Endothelial cell (in vitro differentiated cells): ENCODE measurements around the gene UBQLN3. TPM values are rescaled to one million over a fixed set of nuclear protein-coding genes. Genes with fewer than 3 reads are reported as not detected.

ENCODE experiments used
- total RNA-seq: library from RNA; stranded (reverse); fragmentation: NEBNext Ultra II Directional; extraction: Animal tissue kit (Norgen Biotek cat#: 25700); gene quantifications from one replicate; pipeline ENCODE4 v1.2.1, GENCODE V29; 2021; ENCODE audit not compliant: unreplicated experiment

Gene UBQLN3
- total RNA-seq, 1 donor from 2014 or later = 1.1 TPM

Other genes starting within 250 kb of the UBQLN3 start
- gene HBE1, start 240.0 kb downstream of the UBQLN3 start, total RNA-seq = not detected
- gene OR51B4, start 208.0 kb downstream of the UBQLN3 start, total RNA-seq = 0.49 TPM
- gene OR51B2, start 185.7 kb downstream of the UBQLN3 start, total RNA-seq = not detected
- gene OR51B5, start 166.4 kb downstream of the UBQLN3 start, total RNA-seq = 0.82 TPM
- not detected for gene OR51B6, start 158.4 kb downstream of the UBQLN3 start, total RNA-seq
- not detected for gene OR51M1, start 126.1 kb downstream of the UBQLN3 start, total RNA-seq
- not detected for gene OR51Q1, start 87.8 kb downstream of the UBQLN3 start, total RNA-seq
- 1.2 TPM for gene OR51I1, start 68.4 kb downstream of the UBQLN3 start, total RNA-seq
- gene OR51I2, start 60.6 kb downstream of the UBQLN3 start, total RNA-seq = not detected
- not detected for gene OR52D1, start 21.3 kb downstream of the UBQLN3 start, total RNA-seq
- 4.4 TPM for gene UBQLNL, start 6.7 kb upstream of the UBQLN3 start, total RNA-seq
- gene OR52H1, start 38.6 kb upstream of the UBQLN3 start, total RNA-seq = 2.1 TPM
- not detected for gene OR52B6, start 70.9 kb upstream of the UBQLN3 start, total RNA-seq
- gene TRIM6, start 86.7 kb upstream of the UBQLN3 start, total RNA-seq = 10.1 TPM
- gene TRIM34, start 115.0 kb upstream of the UBQLN3 start, total RNA-seq = 0.64 TPM
- 114 TPM for gene TRIM5, start 175.1 kb upstream of the UBQLN3 start, total RNA-seq
- gene TRIM22, start 179.8 kb upstream of the UBQLN3 start, total RNA-seq = 1.2 TPM
- not detected for gene OR56B1, start 226.5 kb upstream of the UBQLN3 start, total RNA-seq
- not detected for gene OR52N4, start 244.3 kb upstream of the UBQLN3 start, total RNA-seq